Measurements from ENCODE around the gene GADL1. TPM values are rescaled to one million over a fixed set of nuclear protein-coding genes. Genes with fewer than 3 reads are reported as not detected.

The GADL1 gene
- total RNA-seq, 4 donors from 2014 or later, result 1.1 TPM; not detected in 3

DNA sequence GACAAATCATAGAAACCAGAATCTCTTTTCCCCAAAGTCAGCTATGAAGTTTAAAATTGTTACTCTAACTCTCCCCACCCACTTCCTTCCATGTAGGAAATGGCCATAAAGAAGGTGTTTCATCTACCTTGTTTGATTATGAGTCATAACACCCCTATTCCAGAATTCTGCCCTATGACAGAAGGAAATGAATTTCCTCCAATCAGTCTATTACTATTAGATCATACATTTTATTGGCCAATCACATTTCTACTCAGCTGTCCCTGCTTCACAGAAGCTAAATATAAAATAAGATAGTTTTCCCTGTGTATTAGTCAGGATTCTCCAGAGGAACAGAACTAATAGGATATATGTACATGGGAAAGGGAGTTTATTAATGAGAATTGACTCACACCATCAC, 186.0 kb downstream of the GADL1 start:
- Histone ChIP-seq H3K9me3 (no peaks in the 10 kb centered on the region), H3K4me1 (no peaks in the 10 kb centered on the region), H3K27me3 (no peaks in the 10 kb centered on the region), H3K4me3 (no peak overlapping the region), H3K36me3 (no peaks in the 10 kb centered on the region), H3K27ac (no peak overlapping the region)
- TF ChIP-seq CTCF (IDR thresholded peaks at IDR 0.05) (no peak), POLR2A (IDR thresholded peaks at IDR 0.05) (no peak)
- intact Hi-C loops (cut with DNase I; ENCODE audit: low total_unique reads), result no loop called here
- DNase-seq, result no peak

DNA sequence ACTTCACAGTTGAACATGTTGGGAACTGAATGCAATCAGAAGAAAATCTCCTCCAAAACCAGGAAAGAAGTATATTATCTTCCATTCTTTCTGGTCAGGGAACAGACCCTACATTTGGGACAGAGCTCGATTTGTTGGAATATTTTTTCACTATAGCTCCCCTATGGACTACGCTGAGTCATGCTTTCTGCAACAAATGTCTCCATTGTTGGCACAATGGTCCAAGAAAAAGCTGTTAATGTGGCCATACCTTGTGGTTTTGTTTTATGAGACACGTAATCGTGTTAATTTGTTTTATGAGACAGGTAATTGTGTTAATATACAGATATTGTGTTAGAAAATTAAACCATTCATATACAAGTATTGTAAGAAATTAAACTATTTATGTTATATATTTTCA, 186.6 kb downstream of the GADL1 start:
- no peak for TF ChIP-seq POLR2A (IDR thresholded peaks at IDR 0.05)
- no peak for TF ChIP-seq CTCF (IDR thresholded peaks at IDR 0.05)
- H3K9me3 ChIP-seq, result no peaks in the 10 kb centered on the region
- no peaks in the 10 kb centered on the region for H3K4me1 ChIP-seq
- no peaks in the 10 kb centered on the region for H3K27me3 ChIP-seq
- H3K27ac ChIP-seq, result no peak overlapping the region
- DNase-seq, result no peak
- no peak overlapping the region for H3K4me3 ChIP-seq
- intact Hi-C loops (cut with DNase I; ENCODE audit: low total_unique reads), result no loop called here
- no peaks in the 10 kb centered on the region for H3K36me3 ChIP-seq

- no peak for TF ChIP-seq CTCF (IDR thresholded peaks at IDR 0.05)
- no peak for TF ChIP-seq POLR2A (IDR thresholded peaks at IDR 0.05)
- no peaks in the 10 kb centered on the region for H3K9me3 ChIP-seq
- H3K27me3 ChIP-seq, result no peaks in the 10 kb centered on the region
- no peaks in the 10 kb centered on the region for H3K4me1 ChIP-seq
- no peaks in the 10 kb centered on the region for H3K36me3 ChIP-seq
- no peak for DNase-seq
- no peak overlapping the region for H3K27ac ChIP-seq
- H3K4me3 ChIP-seq, result no peak overlapping the region
- intact Hi-C loops (cut with DNase I; ENCODE audit: low total_unique reads), result no loop called here
Measured at GRCh38 chr3:30704931-30705890, 189.2 kb downstream of the GADL1 start.

GRCh38 chr3:30702828-30703397, 191.5 kb downstream of the GADL1 start:
- Histone ChIP-seq H3K4me3 (no peak overlapping the region), H3K27me3 (no peaks in the 10 kb centered on the region), H3K4me1 (no peaks in the 10 kb centered on the region), H3K27ac (no peak overlapping the region), H3K36me3 (no peaks in the 10 kb centered on the region), H3K9me3 (no peaks in the 10 kb centered on the region)
- no peak for DNase-seq
- intact Hi-C loops (cut with DNase I; ENCODE audit: low total_unique reads), result no loop called here
- no peak for TF ChIP-seq CTCF (IDR thresholded peaks at IDR 0.05)
- no peak for TF ChIP-seq POLR2A (IDR thresholded peaks at IDR 0.05)
